ENCODE results near the gene USH2A.

- no peak for TF ChIP-seq POLR2AphosphoS5 (IDR thresholded peaks at IDR 0.05)
- TF ChIP-seq POLR2A (IDR thresholded peaks at IDR 0.05), result no peak
These were observed 772.6 kb downstream of the USH2A start for GRCh38 chr1:215650446-215651149.

Data from prostate gland (tissue), 1 donor.